GM10847 (cell line): ENCODE results near the gene RAC3.

Source experiments
- POLR2A ChIP-seq: IDR thresholded peaks from 2 replicates; pipeline ENCODE4 v1.6.1; 2011; ENCODE audit not compliant: insufficient read length; ENCODE audit errors: extremely low read depth

The RAC3 gene

GRCh38 chr17:82059272-82060000 is 28.0 kb downstream of the RAC3 start:
- no peak for TF ChIP-seq POLR2A

DNA sequence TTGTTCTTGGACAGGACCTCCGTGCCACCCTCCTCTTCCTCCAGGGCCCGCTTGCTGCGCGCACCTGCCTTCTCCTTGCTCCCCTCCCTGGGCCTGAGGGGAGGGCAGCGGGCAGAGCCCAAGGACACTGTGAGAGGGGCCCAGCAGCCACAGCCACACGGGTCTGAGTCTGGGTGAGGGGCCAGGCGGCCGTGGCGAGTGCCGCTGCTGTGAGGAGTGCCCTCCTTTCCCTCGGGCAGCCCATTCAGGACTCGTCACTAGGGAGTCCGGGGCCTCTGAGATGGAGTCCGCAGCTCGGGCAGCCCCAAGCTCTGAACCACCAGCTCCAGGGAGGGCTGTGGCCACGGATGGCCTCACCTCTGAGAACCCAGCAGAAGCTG is 28.5 kb downstream of the RAC3 start:
- TF ChIP-seq POLR2A, result no peak

GRCh38 chr17:82060614-82061013 is 29.1 kb downstream of the RAC3 start:
- TF ChIP-seq POLR2A, result no peak

- no peak for TF ChIP-seq POLR2A
Observed at GRCh38 chr17:82061047-82061925, 29.8 kb downstream of the RAC3 start.

DNA sequence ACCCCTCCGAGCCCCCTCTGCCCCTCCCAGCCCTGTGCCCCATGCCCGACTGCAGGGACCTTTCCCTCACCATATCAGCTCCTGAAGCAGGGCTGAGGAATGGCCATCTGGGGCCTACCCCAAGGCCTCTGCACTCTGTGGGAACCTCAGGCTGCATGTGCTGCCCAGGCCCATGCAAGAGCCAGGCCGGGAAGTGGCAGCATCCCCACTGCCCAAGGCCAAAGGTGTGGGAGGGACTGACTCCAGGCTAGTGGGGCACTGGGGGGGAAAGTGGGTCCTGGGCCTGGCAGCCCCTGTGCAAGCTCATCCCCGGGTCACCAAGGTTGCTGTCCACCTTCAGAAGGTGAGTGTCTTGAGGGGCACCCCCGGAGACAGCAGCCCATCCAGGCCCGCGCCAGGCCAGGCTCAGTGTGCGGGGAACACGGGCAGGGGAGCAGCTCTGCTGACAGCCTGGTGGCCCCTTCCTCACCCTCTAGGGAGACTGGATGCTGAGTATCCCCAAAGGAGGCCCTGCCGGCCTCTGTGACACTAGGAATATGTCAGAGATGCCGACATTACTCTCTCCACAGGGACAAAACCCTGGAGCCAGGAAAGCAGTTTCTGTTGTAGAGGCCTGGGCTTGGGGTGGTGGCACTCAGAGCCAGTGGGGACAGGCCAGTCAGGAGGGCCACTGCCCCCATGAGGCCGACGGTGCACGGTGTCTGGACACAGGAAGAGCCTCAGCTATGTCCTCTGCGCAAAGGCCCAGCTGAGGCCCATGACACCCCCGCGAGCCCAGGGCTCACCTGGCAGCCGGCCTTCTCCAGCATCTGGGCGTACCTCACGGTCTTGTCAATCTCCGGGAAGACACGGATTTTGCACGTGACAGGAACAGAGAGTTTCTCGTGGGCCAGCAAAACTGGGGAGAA is 30.9 kb downstream of the RAC3 start:
- no peak for TF ChIP-seq POLR2A

DNA sequence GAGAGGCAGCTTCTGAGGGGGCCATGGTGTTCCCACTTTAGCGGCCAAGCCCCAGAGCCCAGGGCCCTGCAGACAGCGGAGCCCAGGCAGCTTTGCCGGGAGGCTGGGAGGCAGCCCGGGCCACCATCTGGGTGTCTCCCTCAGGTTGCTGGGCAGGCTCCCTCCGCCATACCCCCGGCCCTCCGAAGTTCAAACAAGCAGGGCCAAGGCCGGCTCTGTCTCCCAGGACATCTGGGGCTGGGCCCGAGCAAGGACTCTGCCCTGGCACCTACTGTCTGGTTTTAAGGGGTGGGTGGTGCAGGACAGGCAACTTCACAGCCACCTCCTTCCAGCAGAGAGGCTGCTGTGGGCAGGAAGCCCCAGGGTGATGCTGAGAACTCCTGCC is 31.5 kb downstream of the RAC3 start:
- no peak for TF ChIP-seq POLR2A

DNA sequence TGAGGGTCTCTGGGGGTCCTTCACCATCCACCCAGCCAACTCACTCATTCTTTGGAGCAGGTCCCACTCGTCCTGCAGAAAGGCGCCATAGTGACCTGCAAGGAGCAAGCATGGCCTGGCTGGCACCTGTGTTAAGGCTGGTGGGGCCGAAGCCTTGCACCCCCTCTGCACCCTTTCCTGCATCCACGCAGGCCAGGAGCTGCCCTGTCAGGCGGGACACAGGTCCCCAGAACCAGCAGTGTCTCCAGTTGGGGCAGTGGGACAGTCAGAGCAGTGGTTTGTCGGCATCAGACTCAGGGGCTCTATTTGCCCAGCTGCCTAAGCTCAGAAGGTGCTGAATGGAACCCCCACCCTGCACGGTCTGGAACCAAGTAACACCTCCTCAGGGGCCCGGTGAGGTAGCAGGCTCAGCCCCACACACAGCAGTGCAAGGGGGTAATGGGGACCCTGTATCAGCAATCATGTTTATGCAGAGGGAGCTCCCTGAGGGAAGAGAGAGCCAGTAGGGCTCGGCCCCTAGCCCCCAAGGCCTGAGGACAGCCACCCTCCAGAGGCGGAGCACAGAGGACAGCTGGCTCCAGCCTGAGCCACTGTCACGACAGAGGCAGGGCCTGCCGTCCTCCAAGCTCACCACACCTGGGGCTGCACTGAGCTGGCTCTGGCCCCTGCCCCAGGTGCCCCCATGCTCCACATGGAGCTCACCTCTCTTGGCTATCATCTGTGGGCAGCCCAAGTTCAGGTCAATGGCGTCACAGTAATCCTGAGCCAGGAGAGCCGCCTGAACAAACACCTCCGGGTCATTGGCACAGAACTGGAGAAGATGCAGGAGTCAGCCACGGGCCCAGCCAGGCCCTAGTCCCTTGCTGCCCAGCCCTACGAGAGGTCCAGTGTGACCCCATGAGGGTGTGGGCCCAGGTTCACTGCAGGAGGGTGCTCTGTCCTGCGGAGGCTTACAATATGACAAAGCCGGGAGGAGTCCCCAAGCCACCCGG is 32.2 kb downstream of the RAC3 start:
- no peak for TF ChIP-seq POLR2A

GRCh38 chr17:82064433-82065192 is 33.1 kb downstream of the RAC3 start:
- TF ChIP-seq POLR2A, result no peak

DNA sequence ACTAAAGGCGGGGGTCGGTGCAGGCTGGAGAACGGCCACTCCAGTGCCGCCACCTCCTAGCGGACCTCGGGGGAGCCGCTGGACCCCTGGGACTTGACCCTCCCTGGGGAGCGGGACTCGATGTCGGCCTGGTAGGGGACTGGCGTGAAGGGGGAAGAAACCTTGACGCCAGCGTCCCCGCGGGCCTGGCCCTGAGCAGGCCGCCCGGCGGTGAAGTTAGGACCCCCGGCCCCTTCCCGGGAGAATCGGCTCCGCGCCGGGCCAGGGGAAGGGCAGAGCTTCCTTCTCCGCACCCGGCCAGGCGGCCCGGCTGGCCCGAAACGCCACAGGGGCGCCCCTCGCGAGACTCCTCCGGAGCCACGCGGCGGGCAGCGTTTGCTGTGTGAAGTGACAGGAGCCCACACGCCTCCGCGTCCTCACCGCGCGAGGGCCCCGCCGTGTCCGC is 33.7 kb downstream of the RAC3 start:
- TF ChIP-seq POLR2A, result no peak

DNA sequence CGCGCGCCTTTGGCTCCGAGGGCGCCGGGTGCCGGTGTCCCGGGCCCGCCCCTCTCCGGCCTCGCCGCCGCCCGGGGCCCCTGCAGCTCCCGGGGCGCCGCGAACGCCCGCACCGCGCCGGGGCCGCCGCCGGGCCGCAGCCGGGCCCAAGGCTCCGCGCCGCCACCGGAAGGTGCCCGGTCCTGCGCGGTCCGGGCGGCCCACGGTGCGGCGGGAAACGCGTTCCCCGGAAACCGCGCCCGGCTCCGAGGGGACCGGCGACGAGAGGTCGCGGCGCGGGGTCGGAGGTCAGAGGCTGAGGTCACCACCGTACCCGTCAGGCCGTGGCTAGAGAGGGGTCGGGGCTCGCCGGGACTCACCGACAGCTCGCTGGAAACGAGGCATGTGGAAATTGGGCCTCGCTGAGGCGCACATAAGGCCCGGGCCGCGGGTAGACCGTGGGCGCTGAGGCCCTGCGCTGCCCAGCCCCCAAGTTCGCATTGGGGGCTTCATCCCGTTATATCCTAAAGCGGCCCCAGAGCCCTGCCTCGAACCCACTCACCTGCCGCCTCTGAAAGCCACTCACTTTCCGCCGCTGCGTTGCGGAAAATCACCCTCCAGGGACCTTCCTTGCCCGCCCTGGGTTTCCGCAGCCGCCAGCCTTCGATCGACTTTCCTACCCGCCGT is 34.3 kb downstream of the RAC3 start, which contains the start of gene DUS1L:
TSS of gene DUS1L (minus strand) at position 167 of the 666 bp plus-strand sequence. CDS start 745 bp downstream, outside the sequence.
- TF ChIP-seq POLR2A, result peak; percentile 75

GRCh38 chr17:82070611-82071010 is 39.1 kb downstream of the RAC3 start:
- TF ChIP-seq POLR2A, result no peak

GRCh38 chr17:82072827-82073226 is 41.3 kb downstream of the RAC3 start:
- TF ChIP-seq POLR2A, result no peak

- no peak for TF ChIP-seq POLR2A
Observed at GRCh38 chr17:82073446-82073845, 42.0 kb downstream of the RAC3 start.
